Activated CD4-positive, alpha-beta T cell treated with anti-CD3 and anti-CD28 coated beads for 36 hours (primary cell): ENCODE data around the gene MYH11. TPM values are rescaled to one million over a fixed set of nuclear protein-coding genes. Genes with fewer than 3 reads are reported as not detected.
A peak's percentile ranks its signal among the peaks of the same experiment; 100 is the strongest.

ENCODE experiments used
- ATAC-seq: fragments of 200-7000 bp; cut with Tn5 transposase; one replicate; pipeline ENCODE4 v1.10.0; 2021; ENCODE audit warnings: mild to moderate bottlenecking, moderate library complexity
- CTCF ChIA-PET: fragments of 350-600 bp; sonication (Branson Sonifier 250); formaldehyde crosslinking; loops from one replicate; lab custom pipeline; 2021; ENCODE audit warnings: antibody characterized with exemption; lab: Charles Lee
- POLR2A ChIA-PET: fragments of 350-600 bp; sonication (Branson Sonifier 250); formaldehyde crosslinking; loops from one replicate; lab custom pipeline; 2021; ENCODE audit warnings: antibody characterized with exemption, inconsistent platforms; lab: Charles Lee
- DNase-seq: peaks from one replicate; pipeline ENCODE4 v3.0.0-alpha.2; 2020
- H3K27ac Mint-ChIP-seq: one replicate; pipeline ENCODE4 v1.8.0; 2021; ENCODE audit warnings: mixed read lengths
- H3K27me3 Mint-ChIP-seq: one replicate; pipeline ENCODE4 v1.8.0; 2021; ENCODE audit warnings: mixed read lengths
- H3K36me3 Mint-ChIP-seq: one replicate; pipeline ENCODE4 v1.8.0; 2021; ENCODE audit warnings: low read depth, mixed read lengths
- H3K4me1 Mint-ChIP-seq: one replicate; pipeline ENCODE4 v1.8.0; 2021; ENCODE audit warnings: mixed read lengths
- H3K4me3 Mint-ChIP-seq: one replicate; pipeline ENCODE4 v1.8.0; 2021; ENCODE audit warnings: mild to moderate bottlenecking, moderate library complexity, mixed read lengths
- H3K9me3 Mint-ChIP-seq: one replicate; pipeline ENCODE4 v1.8.0; 2021; ENCODE audit warnings: low read depth, mixed read lengths
- intact Hi-C, 2 experiments: fragments of 100-400 bp; cut with DNase I in 1 of 2; cut with micrococcal nuclease in 1 of 2; formaldehyde crosslinking; loops; one replicate each; pipeline versions ENCODE4 v1.14.2 to v1.15.1; 2022 to 2024; cut with DNase I, micrococcal nuclease
- total RNA-seq, 2 experiments: library from RNA; stranded (reverse); gene quantifications; one replicate each; pipeline ENCODE4 v1.2.3, GENCODE V29; 2021

MYH11 gene
- total RNA-seq, 2 experiments from 2014 or later: not detected

DNA sequence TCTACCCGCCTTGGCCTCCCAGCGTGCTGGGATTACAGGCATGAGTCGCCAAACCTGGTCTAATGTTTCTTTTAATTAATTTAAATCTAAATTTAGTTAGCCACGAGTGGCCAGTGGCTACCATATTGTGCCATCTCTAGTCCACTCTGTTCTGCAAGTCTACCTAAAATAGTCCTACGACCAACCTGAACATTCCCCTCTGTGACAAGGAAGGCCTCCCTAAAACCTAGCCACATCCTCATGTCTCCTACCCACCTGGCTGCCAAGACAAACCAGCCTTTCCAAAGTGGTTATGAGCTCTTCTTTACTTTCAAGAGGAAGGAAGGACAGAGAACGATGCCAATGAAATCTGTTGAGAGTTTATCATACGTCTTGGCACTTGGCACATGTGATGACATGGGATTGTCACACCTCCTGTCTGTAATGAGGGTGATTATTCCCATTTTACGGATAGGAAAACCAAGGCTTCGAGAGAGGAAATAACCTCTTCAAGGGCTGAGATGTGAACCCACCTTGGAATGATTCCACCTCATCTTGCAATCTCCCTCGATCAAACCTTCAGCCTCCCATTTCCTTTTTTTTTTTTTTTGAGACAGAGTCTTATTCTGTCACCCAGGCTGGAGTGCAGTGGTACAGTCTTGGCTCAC is 19.7 kb downstream of the MYH11 start:
- Mint-ChIP-seq H3K27me3 (no peaks in the 10 kb centered on the region), H3K36me3 (no peaks in the 10 kb centered on the region), H3K9me3 (no peaks in the 10 kb centered on the region), H3K27ac (no peak overlapping the region), H3K4me1 (peaks cover 5% of the 10 kb centered on the region), H3K4me3 (no peak overlapping the region)
- no peak for ATAC-seq
- POLR2A ChIA-PET: no interaction called here
- CTCF ChIA-PET: interaction anchor here (0.6 kb wide), 1 partner anchor 11 kb away, joined by 3 read pairs; no protein-coding TSS in a partner anchor
- DNase-seq: no peak
- intact Hi-C loops: no loop called here

DNA sequence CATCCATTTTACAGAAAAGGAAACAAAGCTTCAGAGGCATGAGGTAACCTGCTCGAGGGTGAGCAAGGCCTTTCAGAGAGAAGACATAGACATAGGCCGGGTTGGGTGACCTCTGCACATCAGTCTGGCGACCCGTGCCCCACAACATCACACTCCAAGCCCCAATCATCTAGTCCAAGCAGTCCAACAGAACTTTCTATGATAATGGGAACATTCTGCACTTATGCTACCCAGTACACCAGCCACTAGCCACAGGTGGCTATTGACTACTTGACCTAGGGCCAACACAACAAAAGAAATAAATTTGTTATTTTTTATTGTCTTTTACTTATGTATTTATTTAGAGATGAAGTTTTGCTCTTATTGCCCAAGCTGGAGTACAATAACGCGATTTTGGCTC is 20.8 kb downstream of the MYH11 start:
- Mint-ChIP-seq H3K27ac (no peak overlapping the region), H3K27me3 (no peaks in the 10 kb centered on the region), H3K4me1 (peaks cover 5% of the 10 kb centered on the region), H3K4me3 (no peak overlapping the region), H3K9me3 (no peaks in the 10 kb centered on the region), H3K36me3 (no peaks in the 10 kb centered on the region)
- no peak for ATAC-seq
- POLR2A ChIA-PET: no interaction called here
- CTCF ChIA-PET: no interaction called here
- no peak for DNase-seq
- intact Hi-C loops: no loop called here

DNA sequence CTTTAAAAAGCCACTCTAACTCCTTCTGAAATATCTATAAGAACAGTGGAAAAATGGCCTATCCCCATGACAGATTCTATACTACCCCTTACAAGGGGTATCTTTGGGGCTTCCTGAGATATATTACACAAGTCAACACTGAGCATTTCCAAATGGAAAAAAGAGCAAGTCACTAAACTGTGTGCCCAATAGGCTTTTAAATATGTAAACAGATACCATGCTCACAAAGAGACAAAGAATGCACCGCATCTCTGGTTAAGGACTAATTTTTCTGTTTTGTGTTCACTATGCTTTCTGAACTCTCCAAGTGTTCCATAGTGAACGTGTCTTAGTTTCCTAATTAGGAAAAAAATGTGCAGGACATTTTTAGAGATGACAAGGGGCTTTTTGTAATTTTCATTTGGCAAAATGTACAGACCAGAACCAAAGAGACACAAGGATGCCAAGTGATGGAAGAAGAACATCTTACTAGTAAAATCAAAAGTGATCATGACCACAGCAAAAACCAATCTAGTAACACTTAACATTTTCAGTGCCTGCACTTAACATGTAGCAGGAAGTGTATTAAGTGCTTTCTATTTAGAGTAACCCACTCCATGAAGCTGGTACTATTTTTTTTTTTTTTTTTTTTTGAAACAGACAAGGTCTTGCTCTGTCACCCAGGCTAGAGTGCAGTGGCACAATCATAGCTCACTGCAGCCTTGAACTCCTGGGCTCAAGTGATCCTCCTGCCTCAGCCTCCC is 21.5 kb downstream of the MYH11 start:
- ChIA-PET CTCF (no interaction called here), POLR2A (interaction anchor here (0.6 kb wide), 1 partner anchor 791 kb away, joined by 4 read pairs; no protein-coding TSS in a partner anchor)
- DNase-seq: no peak
- Mint-ChIP-seq H3K9me3 (no peaks in the 10 kb centered on the region), H3K27me3 (no peaks in the 10 kb centered on the region), H3K27ac (no peak overlapping the region), H3K4me3 (no peak overlapping the region), H3K36me3 (no peaks in the 10 kb centered on the region), H3K4me1 (peaks cover 5% of the 10 kb centered on the region)
- intact Hi-C loops: no loop called here
- ATAC-seq: peak; percentile 83

DNA sequence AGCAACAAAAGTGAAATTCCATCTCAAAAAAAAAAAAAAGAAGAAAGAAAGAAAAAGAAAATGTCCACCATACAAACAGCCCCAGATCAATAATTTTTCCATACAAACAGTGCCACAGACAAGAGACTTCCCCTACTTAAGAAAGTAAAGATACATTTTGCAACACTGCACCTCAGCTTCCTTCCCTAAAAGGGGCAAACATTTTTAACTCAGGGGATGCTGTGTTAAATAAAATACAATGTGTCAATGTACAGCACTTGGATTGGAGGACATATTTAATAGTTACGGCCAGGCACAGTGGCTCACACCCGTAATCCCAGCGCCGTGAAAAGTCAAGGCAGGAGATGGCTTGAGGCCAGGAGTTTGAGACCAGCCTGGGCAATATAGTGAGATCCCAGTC is 22.3 kb downstream of the MYH11 start:
- ATAC-seq: no peak
- Mint-ChIP-seq H3K4me1 (peaks cover 5% of the 10 kb centered on the region), H3K36me3 (no peaks in the 10 kb centered on the region), H3K27ac (no peak overlapping the region), H3K27me3 (no peaks in the 10 kb centered on the region), H3K9me3 (no peaks in the 10 kb centered on the region), H3K4me3 (no peak overlapping the region)
- intact Hi-C loops: no loop called here
- DNase-seq: no peak
- POLR2A ChIA-PET: no interaction called here
- CTCF ChIA-PET: no interaction called here

DNA sequence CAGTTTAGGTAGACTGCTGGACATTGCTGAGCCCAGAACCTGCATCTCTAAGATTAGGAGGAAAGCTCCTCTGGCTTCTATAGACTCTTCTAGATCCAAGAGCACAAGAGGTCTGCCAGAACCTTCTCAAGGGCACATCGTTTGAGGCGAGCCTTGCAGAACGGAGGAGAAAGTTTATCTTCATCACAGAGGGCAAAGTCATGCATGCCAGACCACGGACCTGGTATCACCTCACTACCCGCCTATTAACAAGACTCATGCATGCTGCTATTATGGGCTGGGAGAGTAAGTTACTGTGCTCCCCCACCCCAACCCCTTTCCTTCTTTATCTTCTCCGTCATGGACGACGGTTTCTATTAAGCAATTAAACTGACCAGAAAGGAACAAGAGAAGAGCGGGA is 23.3 kb downstream of the MYH11 start:
- ChIA-PET CTCF (interaction anchor here (1.3 kb wide), 1 partner anchor 12 kb away, joined by 3 read pairs; no protein-coding TSS in a partner anchor), POLR2A (interaction anchor here (0.6 kb wide), 1 partner anchor 157 kb away, joined by 10 read pairs; no protein-coding TSS in a partner anchor)
- no peak overlapping the region for H3K27ac Mint-ChIP-seq
- ATAC-seq: no peak
- H3K4me1 Mint-ChIP-seq: peaks cover 5% of the 10 kb centered on the region
- H3K4me3 Mint-ChIP-seq: no peak overlapping the region
- no peaks in the 10 kb centered on the region for H3K27me3 Mint-ChIP-seq
- no peaks in the 10 kb centered on the region for H3K9me3 Mint-ChIP-seq
- DNase-seq: no peak
- no peaks in the 10 kb centered on the region for H3K36me3 Mint-ChIP-seq
- intact Hi-C loops: no loop called here

DNA sequence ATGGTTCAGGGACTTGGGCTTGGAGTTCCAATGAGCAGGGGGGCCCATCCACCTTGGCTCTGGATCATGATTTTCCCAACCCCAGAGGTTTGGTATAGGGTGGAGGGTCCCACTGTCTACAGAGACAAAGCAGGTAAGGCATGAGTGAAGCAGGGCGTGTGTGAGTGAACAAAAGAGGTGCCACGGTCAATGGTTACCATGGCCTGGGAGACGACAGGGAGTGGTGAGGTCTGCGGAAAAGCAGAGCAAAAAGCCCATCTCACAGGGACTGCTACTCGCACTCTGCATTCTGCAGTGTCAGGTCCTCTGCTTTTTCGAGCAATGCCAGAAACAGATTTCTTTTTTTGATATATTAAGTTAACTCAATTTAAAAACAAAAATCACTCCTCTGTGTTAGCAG is 24.6 kb downstream of the MYH11 start:
- Mint-ChIP-seq H3K4me1 (peaks cover 5% of the 10 kb centered on the region), H3K4me3 (no peak overlapping the region), H3K27me3 (no peaks in the 10 kb centered on the region), H3K9me3 (no peaks in the 10 kb centered on the region), H3K36me3 (no peaks in the 10 kb centered on the region), H3K27ac (no peak overlapping the region)
- DNase-seq (no peak), ATAC-seq (no peak)
- intact Hi-C loops: no loop called here
- ChIA-PET POLR2A (no interaction called here), CTCF (interaction anchor here (0.6 kb wide), 1 partner anchor 39 kb away, joined by 3 read pairs; no protein-coding TSS in a partner anchor)

DNA sequence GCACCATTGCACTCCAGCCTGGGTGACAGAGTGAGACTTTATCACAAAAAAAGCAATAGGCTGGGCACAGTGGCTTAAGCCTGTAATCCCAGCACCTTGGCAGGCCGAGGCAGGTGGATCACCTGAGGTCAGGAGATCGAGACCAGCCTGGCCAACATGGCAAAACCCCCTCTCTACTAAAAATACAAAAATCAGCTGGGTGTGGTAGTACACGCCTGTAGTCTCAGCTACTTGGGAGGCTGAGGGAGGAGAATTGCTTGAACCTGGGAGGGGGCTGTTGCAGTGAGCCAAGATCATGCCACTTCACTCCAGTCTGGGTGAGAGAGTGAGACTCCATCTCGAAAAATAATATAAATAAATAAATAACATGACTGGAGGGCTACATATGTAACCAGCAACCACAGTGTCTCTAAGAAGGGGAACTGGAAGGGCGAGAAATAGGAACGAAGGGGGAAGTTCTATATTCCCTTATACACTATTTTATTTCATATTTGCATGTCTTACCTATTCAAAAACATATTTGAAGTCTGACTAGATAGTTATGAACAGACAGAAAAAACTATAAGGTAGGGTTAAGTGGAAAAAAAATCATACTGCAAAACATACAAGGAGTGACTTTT is 25.9 kb downstream of the MYH11 start:
- CTCF ChIA-PET: interaction anchor here (1.4 kb wide), 1 partner anchor 9 kb away, joined by 3 read pairs; no protein-coding TSS in a partner anchor

DNA sequence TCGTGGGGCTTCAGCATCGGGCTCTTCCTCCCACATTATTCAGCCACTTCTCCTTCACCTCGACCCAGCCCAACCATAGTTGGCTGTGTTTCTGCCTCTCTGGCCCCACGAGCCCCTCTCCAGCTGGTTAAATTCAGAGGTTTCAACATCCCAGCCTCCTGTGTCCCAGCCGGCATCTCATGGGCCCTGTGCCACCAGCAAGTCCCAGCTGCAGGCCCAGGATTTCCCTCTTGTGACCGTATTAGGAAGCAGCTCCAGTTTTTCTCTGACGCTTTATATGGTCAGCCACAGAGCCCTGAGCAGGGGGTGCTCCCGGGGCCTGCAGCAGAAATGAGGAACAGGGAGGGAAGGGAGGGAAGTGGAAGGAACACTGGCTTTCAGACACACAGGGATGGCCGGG is 27.4 kb downstream of the MYH11 start:
- H3K4me1 Mint-ChIP-seq: no peaks in the 10 kb centered on the region
- ChIA-PET POLR2A (interaction anchor here (0.6 to 0.7 kb wide), 2 partner anchors 16 to 323 kb away, joined by 3 to 4 read pairs; no protein-coding TSS in a partner anchor), CTCF (interaction anchor here (0.6 to 1.4 kb wide), 3 partner anchors 8 to 11 kb away, joined by 3 read pairs; no protein-coding TSS in a partner anchor)
- intact Hi-C loops: no loop called here
- DNase-seq (no peak), ATAC-seq (no peak)
- H3K4me3 Mint-ChIP-seq: no peak overlapping the region
- H3K36me3 Mint-ChIP-seq: no peaks in the 10 kb centered on the region
- H3K9me3 Mint-ChIP-seq: no peaks in the 10 kb centered on the region
- H3K27ac Mint-ChIP-seq: no peak overlapping the region
- H3K27me3 Mint-ChIP-seq: no peaks in the 10 kb centered on the region

More for the DNA sequence above, 25.9 kb downstream of the MYH11 start:
- peaks cover 5% of the 10 kb centered on the region for H3K4me1 Mint-ChIP-seq
- DNase-seq (no peak), ATAC-seq (no peak)
- H3K36me3 Mint-ChIP-seq: no peaks in the 10 kb centered on the region
- no peak overlapping the region for H3K27ac Mint-ChIP-seq
- no peak overlapping the region for H3K4me3 Mint-ChIP-seq
- no peaks in the 10 kb centered on the region for H3K9me3 Mint-ChIP-seq
- H3K27me3 Mint-ChIP-seq: no peaks in the 10 kb centered on the region
- POLR2A ChIA-PET: no interaction called here
- intact Hi-C loops: no loop called here

DNA sequence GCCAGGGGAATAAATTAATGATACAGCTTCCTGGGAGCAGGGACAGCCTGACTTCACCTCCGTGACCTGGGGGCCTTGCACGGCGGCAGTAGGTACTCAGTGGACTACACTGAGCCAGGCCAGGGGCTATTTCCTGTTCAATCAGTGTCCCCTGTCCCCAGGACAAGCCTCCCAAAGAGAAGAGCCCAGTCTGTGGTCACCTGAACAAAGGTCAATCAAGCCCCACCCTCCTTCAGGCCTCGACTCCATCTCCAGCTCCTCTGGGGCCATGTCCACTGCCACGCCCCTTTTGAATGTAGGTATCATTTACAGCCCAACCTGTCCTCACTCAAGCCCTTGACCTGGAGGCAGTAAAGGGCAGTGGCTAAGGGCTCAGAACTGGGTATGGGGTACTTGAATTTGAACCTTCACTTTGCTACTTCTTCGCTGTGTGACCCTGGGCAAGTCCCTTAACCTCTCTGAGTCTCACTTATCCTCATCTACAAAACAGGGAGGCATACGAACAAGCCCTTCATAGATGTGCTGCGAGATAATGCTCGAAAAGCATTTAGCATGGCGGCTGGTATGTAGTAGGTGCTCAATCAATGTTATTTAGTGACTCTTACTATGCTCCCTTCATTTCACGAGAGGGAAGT is 29.0 kb downstream of the MYH11 start:
- DNase-seq (no peak), ATAC-seq (no peak)
- no peak overlapping the region for H3K27ac Mint-ChIP-seq
- ChIA-PET POLR2A (interaction anchor here (0.6 kb wide), 1 partner anchor 243 kb away, joined by 3 read pairs; no protein-coding TSS in a partner anchor), CTCF (no interaction called here)
- no peaks in the 10 kb centered on the region for H3K9me3 Mint-ChIP-seq
- no peaks in the 10 kb centered on the region for H3K27me3 Mint-ChIP-seq
- no peak overlapping the region for H3K4me3 Mint-ChIP-seq
- no peaks in the 10 kb centered on the region for H3K4me1 Mint-ChIP-seq
- H3K36me3 Mint-ChIP-seq: no peaks in the 10 kb centered on the region
- intact Hi-C loops: no loop called here

DNA sequence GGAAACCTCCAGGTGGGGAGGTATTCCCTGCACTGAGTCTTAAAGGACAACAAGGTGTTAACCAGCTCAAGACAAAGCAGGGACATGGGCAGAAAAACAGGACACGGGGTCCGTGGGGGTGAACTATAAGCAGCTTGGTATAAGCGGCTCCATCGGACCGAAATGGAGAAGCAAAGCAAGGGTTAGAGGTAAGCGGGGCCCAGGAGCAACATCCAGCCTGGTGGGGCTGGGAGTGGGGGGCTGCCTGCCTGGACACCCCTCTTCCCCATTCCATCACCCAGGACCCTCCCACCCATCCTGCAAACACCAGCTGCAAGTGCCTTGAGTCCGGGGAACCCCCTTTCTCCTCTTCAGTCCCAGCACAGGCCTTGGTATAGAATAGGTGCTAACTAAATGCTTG is 29.5 kb downstream of the MYH11 start:
- no peak for ATAC-seq
- Mint-ChIP-seq H3K36me3 (no peaks in the 10 kb centered on the region), H3K4me3 (no peak overlapping the region), H3K27ac (no peak overlapping the region), H3K9me3 (no peaks in the 10 kb centered on the region), H3K27me3 (no peaks in the 10 kb centered on the region), H3K4me1 (no peaks in the 10 kb centered on the region)
- ChIA-PET POLR2A (no interaction called here), CTCF (no interaction called here)
- no peak for DNase-seq
- intact Hi-C loops: no loop called here

DNA sequence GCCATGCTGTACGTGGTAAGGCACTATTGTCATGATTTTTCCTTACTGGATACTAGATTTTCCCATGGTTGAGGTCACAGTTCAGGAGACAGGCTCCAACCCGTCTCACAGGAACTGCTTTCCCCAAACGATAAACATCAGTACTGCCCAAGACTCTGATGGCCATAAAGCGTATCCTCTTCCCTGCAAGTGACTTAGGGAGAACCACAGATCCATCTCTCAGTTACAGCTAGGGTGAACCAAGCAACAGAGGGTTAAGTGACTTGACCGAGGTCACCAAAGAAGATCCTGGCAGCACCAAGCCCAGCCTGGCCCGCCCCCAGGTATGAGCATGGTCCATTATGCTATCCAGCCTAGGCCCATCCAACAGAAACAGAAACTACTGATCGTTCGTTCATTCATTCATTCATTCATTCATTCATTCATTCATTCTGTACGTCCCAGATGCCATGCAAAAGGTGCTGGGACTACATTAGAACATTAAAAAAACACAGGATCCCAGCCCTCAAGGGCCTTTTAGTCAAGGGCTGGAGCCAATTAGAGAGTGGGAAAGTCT is 31.0 kb downstream of the MYH11 start:
- Mint-ChIP-seq H3K4me3 (no peak overlapping the region), H3K27ac (no peak overlapping the region), H3K27me3 (no peaks in the 10 kb centered on the region), H3K4me1 (no peaks in the 10 kb centered on the region), H3K36me3 (no peaks in the 10 kb centered on the region), H3K9me3 (no peaks in the 10 kb centered on the region)
- intact Hi-C loops: no loop called here
- ATAC-seq: no peak
- CTCF ChIA-PET: interaction anchor here (0.7 to 1.5 kb wide), 2 partner anchors 33 to 364 kb away, joined by 3 read pairs; no protein-coding TSS in a partner anchor
- DNase-seq: no peak
- POLR2A ChIA-PET: no interaction called here
